ENCODE results near the gene SKIL. TPM values are rescaled to one million over a fixed set of nuclear protein-coding genes. Genes with fewer than 3 reads are reported as not detected.

SKIL gene
- total and polyA plus RNA-seq, 2 experiments from 2014 or later: 141 to 358 TPM

GRCh38 chr3:170441412-170441811 is 83.9 kb downstream of the SKIL start:
- peaks cover 12% of the 10 kb centered on the region; the same call in 1 of the 2 replicates for H3K9me2 ChIP-seq (ENCODE audit: insufficient read depth)
- Mint-ChIP-seq H3K9me3 (no peaks in the 10 kb centered on the region), H3K36me3 (ENCODE audit: low read depth) (no peaks in the 10 kb centered on the region), H3K4me1 (peaks cover 9% of the 10 kb centered on the region; the same call in 2 of the 3 replicates), H3K4me3 (no peak overlapping the region), H3K27me3 (ENCODE audit: insufficient read depth, low read depth, poor library complexity) (peaks cover 5% of the 10 kb centered on the region), H3K27ac (no peak overlapping the region)
- H3K4me3 ChIP-seq: no peak overlapping the region
- H3K27me3 ChIP-seq (ENCODE audit: insufficient read depth): no peaks in the 10 kb centered on the region
- no peak overlapping the region for H2AFZ ChIP-seq
- H3K36me3 ChIP-seq (ENCODE audit: insufficient read depth): no peaks in the 10 kb centered on the region
- no peaks in the 10 kb centered on the region for H4K20me1 ChIP-seq (replicated peaks; ENCODE audit: insufficient read depth)
- no peaks in the 10 kb centered on the region for H3K79me2 ChIP-seq (replicated peaks; ENCODE audit: insufficient read depth)
- no peaks in the 10 kb centered on the region for H3F3A ChIP-seq (replicated peaks; ENCODE audit: low read depth)
- H3K4me2 ChIP-seq: no peak overlapping the region
- H3K27ac ChIP-seq (ENCODE audit: low read depth): no peak overlapping the region
- TF ChIP-seq REST (IDR thresholded peaks at IDR 0.05; ENCODE audit: unreplicated experiment): no peak
- no peak for TF ChIP-seq EZH2 (IDR thresholded peaks at IDR 0.05; ENCODE audit: low read depth, unreplicated experiment)
- no peak for TF ChIP-seq ZNF114 (CRISPR knock-in tag; IDR thresholded peaks at IDR 0.05)
- no peak for TF ChIP-seq JUNB (IDR thresholded peaks at IDR 0.05; ENCODE audit: unreplicated experiment)
- TF ChIP-seq CTCF (conservative IDR thresholded peaks at IDR 0.05; ENCODE audit: low read depth in 2 of 2): no peak
- TF ChIP-seq ZNF331 (CRISPR knock-in tag; IDR thresholded peaks at IDR 0.05; ENCODE audit: low read depth): no peak
- no peak for TF ChIP-seq STAT1 (IDR thresholded peaks at IDR 0.05; ENCODE audit: unreplicated experiment)
- TF ChIP-seq POLR2AphosphoS5 (IDR thresholded peaks at IDR 0.05; ENCODE audit: low read depth): no peak
- 0 out of 2 replicates have a peak, but pooled peaks cover 6% of the 10 kb centered on the region for H3K4me1 ChIP-seq (ENCODE audit: insufficient read depth)
- no peak for ATAC-seq
- no peak for DNase-seq (ENCODE audit: low spot score)

- Histone ChIP-seq H3K4me1 (ENCODE audit: insufficient read depth) (no peaks in the 10 kb centered on the region), H3K27me3 (ENCODE audit: insufficient read depth) (no peaks in the 10 kb centered on the region), H4K20me1 (replicated peaks; ENCODE audit: insufficient read depth) (no peaks in the 10 kb centered on the region), H3K4me2 (no peak overlapping the region), H3F3A (replicated peaks; ENCODE audit: low read depth) (no peaks in the 10 kb centered on the region), H3K79me2 (replicated peaks; ENCODE audit: insufficient read depth) (no peaks in the 10 kb centered on the region), H2AFZ (no peak overlapping the region), H3K4me3 (no peak overlapping the region), H3K27ac (ENCODE audit: low read depth) (no peak overlapping the region), H3K9me2 (ENCODE audit: insufficient read depth) (peaks cover 12% of the 10 kb centered on the region; the same call in 1 of the 2 replicates), H3K36me3 (ENCODE audit: insufficient read depth) (no peaks in the 10 kb centered on the region)
- no peak overlapping the region for H3K4me3 Mint-ChIP-seq
- H3K9me3 Mint-ChIP-seq: no peaks in the 10 kb centered on the region
- DNase-seq (ENCODE audit: low spot score): no peak
- no peaks in the 10 kb centered on the region for H3K36me3 Mint-ChIP-seq (ENCODE audit: low read depth)
- no peak for ATAC-seq
- TF ChIP-seq REST (IDR thresholded peaks at IDR 0.05; ENCODE audit: unreplicated experiment): no peak
- TF ChIP-seq ZNF331 (CRISPR knock-in tag; IDR thresholded peaks at IDR 0.05; ENCODE audit: low read depth): no peak
- no peak for TF ChIP-seq CTCF (conservative IDR thresholded peaks at IDR 0.05; ENCODE audit: low read depth in 2 of 2)
- no peak for TF ChIP-seq STAT1 (IDR thresholded peaks at IDR 0.05; ENCODE audit: unreplicated experiment)
- TF ChIP-seq POLR2AphosphoS5 (IDR thresholded peaks at IDR 0.05; ENCODE audit: low read depth): no peak
- TF ChIP-seq JUNB (IDR thresholded peaks at IDR 0.05; ENCODE audit: unreplicated experiment): no peak
- no peak for TF ChIP-seq CREB1 (CRISPR knock-in tag; IDR thresholded peaks at IDR 0.05; ENCODE audit: low read depth)
- no peak for TF ChIP-seq EZH2phosphoT487 (IDR thresholded peaks at IDR 0.05; ENCODE audit: unreplicated experiment)
- peaks cover under 1% of the 10 kb centered on the region; the same call in 2 of the 3 replicates for H3K4me1 Mint-ChIP-seq
- H3K27ac Mint-ChIP-seq: no peak overlapping the region
- H3K27me3 Mint-ChIP-seq (ENCODE audit: insufficient read depth, low read depth, poor library complexity): peaks cover 2% of the 10 kb centered on the region
These were observed 85.4 kb downstream of the SKIL start for GRCh38 chr3:170442947-170443346.

All from GM23338 (cell line).